Keratinocyte (primary cell): ENCODE data around the gene RAB32. TPM values are rescaled to one million over a fixed set of nuclear protein-coding genes. Genes with fewer than 3 reads are reported as not detected.

ENCODE experiments used
- DNase-seq: peaks from one replicate; pipeline ENCODE4 v3.0.0-alpha.2; 2011; ENCODE audit warnings: low read depth, missing footprints, low spot score
- FAIRE-seq: peaks from 2 replicates; lab custom pipeline; 2011; peaks lifted over from hg19 to GRCh38; lab: Jason Lieb, UNC
- H2AFZ ChIP-seq: 2 replicates; pipeline ENCODE4 v1.6.0; 2012; ENCODE audit warnings: low read length, control low read depth, inconsistent platforms; ENCODE audit not compliant: control insufficient read depth
- H3K27ac ChIP-seq: 2 replicates; pipeline ENCODE4 v1.5.1; 2011; ENCODE audit warnings: low read length; ENCODE audit not compliant: control insufficient read depth, insufficient read depth
- H3K27me3 ChIP-seq: 3 replicates; pipeline ENCODE4 v1.6.0; 2011; ENCODE audit warnings: low read length; ENCODE audit not compliant: control insufficient read depth, insufficient read depth; ENCODE audit errors: extremely low read depth
- H3K36me3 ChIP-seq, 2 experiments: 2 replicates in 1 of 2; 3 replicates in 1 of 2; pipeline ENCODE4 v1.5.1; 2011; ENCODE audit warnings: low read length in 2 of 2, mild to moderate bottlenecking in 1 of 2; ENCODE audit not compliant: control insufficient read depth in 2 of 2, insufficient read depth in 2 of 2; ENCODE audit errors: extremely low read depth in 1 of 2
- H3K4me1 ChIP-seq: 3 replicates; pipeline ENCODE4 v1.5.1; 2011; ENCODE audit warnings: low read length; ENCODE audit not compliant: control insufficient read depth, insufficient read depth; ENCODE audit errors: extremely low read depth
- H3K4me2 ChIP-seq: 3 replicates; pipeline ENCODE4 v1.6.0; 2011; ENCODE audit warnings: low read depth, low read length; ENCODE audit not compliant: control insufficient read depth, insufficient read depth; ENCODE audit errors: extremely low read depth
- H3K4me3 ChIP-seq, 3 experiments: fragments of 200-600 bp in 1 of 3; sonication (generic) in 1 of 3; 2 replicates in 2 of 3; 3 replicates in 1 of 3; pipeline ENCODE4 v1.5.1; 2011 to 2016; ENCODE audit warnings: low read length in 3 of 3, mild to moderate bottlenecking in 3 of 3, control low read depth in 2 of 3, inconsistent platforms in 1 of 3, low read depth in 1 of 3, mixed read lengths in 1 of 3, mixed run types in 1 of 3, moderate library complexity in 1 of 3; ENCODE audit not compliant: control insufficient read depth in 2 of 3, insufficient read depth in 2 of 3; ENCODE audit errors: extremely low read depth in 1 of 3
- H3K79me2 ChIP-seq: 2 replicates; pipeline ENCODE4 v1.6.0; 2012; ENCODE audit warnings: low read length; ENCODE audit not compliant: control insufficient read depth, insufficient read depth
- H3K9ac ChIP-seq: 3 replicates; pipeline ENCODE4 v1.6.0; 2011; ENCODE audit warnings: low read length; ENCODE audit not compliant: control insufficient read depth, insufficient read depth; ENCODE audit errors: extremely low read depth
- H3K9me1 ChIP-seq: 3 replicates; pipeline ENCODE4 v1.6.0; 2011; ENCODE audit warnings: low read length; ENCODE audit not compliant: control insufficient read depth, insufficient read depth; ENCODE audit errors: extremely low read depth
- H3K9me3 ChIP-seq: 2 replicates; pipeline ENCODE4 v1.5.1; 2012; ENCODE audit warnings: low read depth, low read length; ENCODE audit not compliant: control insufficient read depth
- H4K20me1 ChIP-seq: 3 replicates; pipeline ENCODE4 v1.6.0; 2011; ENCODE audit warnings: low read length; ENCODE audit not compliant: control insufficient read depth, insufficient read depth; ENCODE audit errors: extremely low read depth
- EZH2 ChIP-seq: IDR thresholded peaks from one replicate; pipeline ENCODE4 v1.6.1; 2012; ENCODE audit warnings: inconsistent platforms, mild to moderate bottlenecking, low read length, moderate library complexity
- dilution Hi-C: fragments of 300-500 bp; cut with MboI; formaldehyde crosslinking; loops from one replicate; pipeline ENCODE4 v1.7.0; 2020; ENCODE audit warnings: low sequenced_read_pairs; ENCODE audit not compliant: extremely low pct_ligation_motif_present
- polyA plus RNA-seq, 5 experiments: library from polyadenylated mRNA; depleted of rRNA in 3 of 5; stranded (reverse) in 3 of 5; stranded (forward) in 1 of 5; unstranded in 1 of 5; fragments of >200 nt; gene quantifications; 1 replicate in 1 of 5; 2 replicates in 3 of 5; 3 replicates in 1 of 5; pipeline versions ENCODE4 v1.2.1 to v1.2.3, GENCODE V29; 2011 to 2012; ENCODE audit warnings: missing spikeins in 2 of 5, low read depth in 1 of 5, low replicate concordance in 1 of 5
- TF ChIP-seq, protein P1 (sequence below), 3 experiments: IDR thresholded peaks in 1 of 3; conservative IDR thresholded peaks in 1 of 3; optimal IDR thresholded peaks in 1 of 3; 2 replicates in 2 of 3; 3 replicates in 1 of 3; pipeline versions ENCODE3 to v1.5.1; 2011; ENCODE audit warnings: low read length in 3 of 3, mild to moderate bottlenecking in 3 of 3, moderate library complexity in 2 of 3, control low read depth in 1 of 3, inconsistent platforms in 1 of 3; ENCODE audit not compliant: insufficient read depth in 2 of 3; ENCODE audit errors: extremely low read depth in 1 of 3

Gene RAB32
- polyA plus RNA-seq, 1 donor (not counting 4 experiments of a cell fraction or from before 2014, with no cell fraction given), result 73.0 TPM

DNA sequence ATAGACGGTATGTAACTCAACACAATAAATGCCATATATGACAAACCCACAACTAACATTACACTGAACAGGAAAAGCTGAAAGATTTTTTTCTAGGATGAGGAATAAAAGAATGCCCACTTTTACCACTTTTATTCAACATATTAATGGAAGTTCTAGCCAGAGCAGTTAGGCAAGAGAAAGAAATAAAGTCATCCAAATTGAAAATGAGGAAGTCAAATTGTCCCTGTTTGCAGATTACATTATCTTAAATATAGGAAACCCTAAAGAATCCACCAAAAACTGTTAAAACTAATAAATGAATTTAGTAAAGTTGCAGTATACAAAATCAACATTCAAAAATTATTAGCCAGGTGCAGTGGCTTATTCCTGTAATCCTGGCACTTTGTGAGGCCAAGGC, 30.6 kb downstream of the RAB32 start:
- FAIRE-seq (no peak), DNase-seq (no peak)
- H3K4me1 ChIP-seq, result peaks cover 6% of the 10 kb centered on the region
- no peak overlapping the region for H3K9ac ChIP-seq
- no peak overlapping the region for H2AFZ ChIP-seq
- no peaks in the 10 kb centered on the region for H3K36me3 ChIP-seq
- TF ChIP-seq, protein P1, sequence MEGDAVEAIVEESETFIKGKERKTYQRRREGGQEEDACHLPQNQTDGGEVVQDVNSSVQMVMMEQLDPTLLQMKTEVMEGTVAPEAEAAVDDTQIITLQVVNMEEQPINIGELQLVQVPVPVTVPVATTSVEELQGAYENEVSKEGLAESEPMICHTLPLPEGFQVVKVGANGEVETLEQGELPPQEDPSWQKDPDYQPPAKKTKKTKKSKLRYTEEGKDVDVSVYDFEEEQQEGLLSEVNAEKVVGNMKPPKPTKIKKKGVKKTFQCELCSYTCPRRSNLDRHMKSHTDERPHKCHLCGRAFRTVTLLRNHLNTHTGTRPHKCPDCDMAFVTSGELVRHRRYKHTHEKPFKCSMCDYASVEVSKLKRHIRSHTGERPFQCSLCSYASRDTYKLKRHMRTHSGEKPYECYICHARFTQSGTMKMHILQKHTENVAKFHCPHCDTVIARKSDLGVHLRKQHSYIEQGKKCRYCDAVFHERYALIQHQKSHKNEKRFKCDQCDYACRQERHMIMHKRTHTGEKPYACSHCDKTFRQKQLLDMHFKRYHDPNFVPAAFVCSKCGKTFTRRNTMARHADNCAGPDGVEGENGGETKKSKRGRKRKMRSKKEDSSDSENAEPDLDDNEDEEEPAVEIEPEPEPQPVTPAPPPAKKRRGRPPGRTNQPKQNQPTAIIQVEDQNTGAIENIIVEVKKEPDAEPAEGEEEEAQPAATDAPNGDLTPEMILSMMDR (optimal IDR thresholded peaks at IDR 0.05 in 1 of 3, IDR thresholded peaks at IDR 0.05 in 1 of 3, conservative IDR thresholded peaks at IDR 0.05 in 1 of 3; ENCODE audit: extremely low read depth in 1 of 3, insufficient read depth in 2 of 3, low read length in 3 of 3), result no peak
- TF ChIP-seq EZH2, result no peak
- no peak overlapping the region for H3K4me3 ChIP-seq
- dilution Hi-C loops, result no loop called here
- H3K79me2 ChIP-seq, result no peaks in the 10 kb centered on the region
- H3K27me3 ChIP-seq, result no peaks in the 10 kb centered on the region
- no peaks in the 10 kb centered on the region for H4K20me1 ChIP-seq
- H3K4me2 ChIP-seq, result no peak overlapping the region
- H3K27ac ChIP-seq, result no peak overlapping the region
- H3K9me3 ChIP-seq, result no peaks in the 10 kb centered on the region
- H3K9me1 ChIP-seq, result no peaks in the 10 kb centered on the region

DNA sequence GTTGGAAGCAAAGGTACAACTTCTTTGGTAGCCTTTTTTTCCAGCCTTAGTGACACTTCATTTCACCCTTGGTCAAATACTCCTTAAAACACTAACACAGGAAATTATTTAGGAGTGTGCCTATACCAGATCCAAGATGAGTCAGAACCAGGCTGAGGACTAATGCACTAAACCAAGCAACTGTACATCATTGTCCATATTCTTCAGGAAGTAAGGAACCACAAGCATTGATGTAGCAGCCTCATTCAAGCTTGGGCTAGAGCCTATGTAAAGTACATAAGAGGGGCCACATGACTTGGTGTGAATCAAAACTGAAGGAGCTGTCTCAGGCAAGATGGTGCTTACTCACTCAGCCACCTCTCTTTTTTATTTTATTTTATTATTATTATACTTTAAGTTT, 34.4 kb downstream of the RAB32 start:
- Histone ChIP-seq H3K9ac (no peak overlapping the region), H3K36me3 (no peaks in the 10 kb centered on the region), H3K27me3 (no peaks in the 10 kb centered on the region), H2AFZ (no peak overlapping the region), H3K4me1 (peaks cover 6% of the 10 kb centered on the region), H3K27ac (no peak overlapping the region), H3K9me3 (no peaks in the 10 kb centered on the region), H3K4me2 (no peak overlapping the region), H3K9me1 (no peaks in the 10 kb centered on the region), H3K4me3 (no peak overlapping the region), H3K79me2 (no peaks in the 10 kb centered on the region), H4K20me1 (no peaks in the 10 kb centered on the region)
- dilution Hi-C loops, result no loop called here
- TF ChIP-seq EZH2, result no peak
- TF ChIP-seq, protein P1 (optimal IDR thresholded peaks at IDR 0.05 in 1 of 3, IDR thresholded peaks at IDR 0.05 in 1 of 3, conservative IDR thresholded peaks at IDR 0.05 in 1 of 3; ENCODE audit: extremely low read depth in 1 of 3, insufficient read depth in 2 of 3, low read length in 3 of 3), result no peak
- peak; percentile 35 for DNase-seq
- FAIRE-seq, result peak; percentile 88
